Measurements from ENCODE around the gene REXO1.

REXO1 gene

GRCh38 chr19:1826557-1827521, 21.4 kb downstream of the REXO1 start:
- DNase-seq, result no peak

- DNase-seq, result peak; percentile 80
These were observed 22.2 kb downstream of the REXO1 start for GRCh38 chr19:1825909-1826556.

- no peak for DNase-seq
These were observed 24.0 kb downstream of the REXO1 start for GRCh38 chr19:1824252-1824622.

GRCh38 chr19:1823539-1824251, 24.6 kb downstream of the REXO1 start:
- no peak for DNase-seq

- DNase-seq, result no peak
These were observed 25.3 kb downstream of the REXO1 start for GRCh38 chr19:1823020-1823419.

- DNase-seq, result no peak
These were observed 26.1 kb downstream of the REXO1 start for GRCh38 chr19:1822210-1822609.

GRCh38 chr19:1819341-1820255, 28.7 kb downstream of the REXO1 start:
- DNase-seq, result no peak

- no peak for DNase-seq
These were observed 29.6 kb downstream of the REXO1 start for GRCh38 chr19:1818549-1819195.

- no peak for DNase-seq
These were observed 30.6 kb downstream of the REXO1 start for GRCh38 chr19:1817553-1818179.

GRCh38 chr19:1816530-1817298, 31.6 kb downstream of the REXO1 start:
- no peak for DNase-seq

- DNase-seq, result no peak
These were observed 32.4 kb downstream of the REXO1 start for GRCh38 chr19:1815605-1816529.

GRCh38 chr19:1814833-1815604, 33.3 kb downstream of the REXO1 start:
- DNase-seq, result no peak

- no peak for DNase-seq
These were observed 33.9 kb downstream of the REXO1 start for GRCh38 chr19:1814391-1814790.

GRCh38 chr19:1813192-1814182, 34.8 kb downstream of the REXO1 start:
- no peak for DNase-seq

GRCh38 chr19:1812426-1813191, 35.7 kb downstream of the REXO1 start:
- DNase-seq, result peak; percentile 84

- DNase-seq, result no peak
These were observed 36.3 kb downstream of the REXO1 start, which contains the start of gene ATP8B3 for GRCh38 chr19:1811942-1812425. ATP8B3 (minus strand) TSS chr19:1812276; CDS start chr19:1811736, 540 bp downstream.
